Testis (tissue), 3 donors: Measurements from ENCODE around the gene KRT8. TPM values are rescaled to one million over a fixed set of nuclear protein-coding genes. Genes with fewer than 3 reads are reported as not detected.

Experiments
- DNase-seq: peaks from one replicate; pipeline ENCODE4 v3.0.0-alpha.2; 2019
- H3K27ac ChIP-seq, 2 donors: fragments of 200-600 bp; sonication (generic); one replicate each; pipeline ENCODE4 v1.5.1; 2019
- H3K27me3 ChIP-seq: fragments of 200-600 bp; sonication (generic); one replicate; pipeline ENCODE4 v1.5.1; 2019
- H3K36me3 ChIP-seq: fragments of 200-600 bp; sonication (generic); one replicate; pipeline ENCODE4 v1.5.1; 2017; ENCODE audit warnings: low read depth; ENCODE audit errors: missing control alignments
- H3K4me1 ChIP-seq: fragments of 200-600 bp; sonication (generic); one replicate; pipeline ENCODE4 v1.5.1; 2019
- H3K4me3 ChIP-seq, 2 donors: fragments of 200-600 bp; sonication (generic); one replicate each; pipeline ENCODE4 v1.5.1; 2017 to 2019
- H3K9me3 ChIP-seq: fragments of 200-600 bp; sonication (generic); one replicate; pipeline ENCODE4 v1.5.1; 2017
- CTCF ChIP-seq, 3 experiments: fragments of 450-650 bp in 2 of 3; fragments of 200-600 bp in 1 of 3; sonication (generic) in 1 of 3; IDR thresholded peaks; one replicate each; pipeline ENCODE4 v1.5.1; 2016 to 2019; ENCODE audit warnings: antibody characterized with exemption in 3 of 3, mild to moderate bottlenecking in 2 of 3, moderate library complexity in 1 of 3
- POLR2A ChIP-seq: fragments of 450-650 bp; IDR thresholded peaks from one replicate; pipeline ENCODE4 v1.6.1; 2017; ENCODE audit warnings: antibody characterized with exemption, mild to moderate bottlenecking, moderate library complexity
- WGBS, 2 donors: methylation state at CpG; one replicate each; pipeline ENCODE4 v1.1.5; 2018; 5-methylcytosine and 5-hydroxymethylcytosine counted together
- intact Hi-C: fragments of 100-400 bp; cut with DNase I; formaldehyde crosslinking; loops from one replicate; pipeline ENCODE4 v1.15.1; 2023; ENCODE audit warnings: low total_unique reads
- polyA plus RNA-seq: library from polyadenylated mRNA; stranded (reverse); fragments of 350-450 nt; fragmentation: Illumina TruSeq; extraction: RNeasy Lipid Tissue Mini Kit (QIAGEN cat#74804); gene quantifications from one replicate; pipeline ENCODE4 v1.2.3, GENCODE V29; 2014; ENCODE audit warnings: low read depth, low replicate concordance; ENCODE audit not compliant: insufficient read depth
- total RNA-seq, 2 donors: library from RNA; depleted of rRNA; stranded (reverse); fragments of >200 nt; gene quantifications; one replicate each; pipeline ENCODE4 v1.2.3, GENCODE V29; 2016

The KRT8 gene
- total and polyA plus RNA-seq, 3 donors from 2014 or later = 13.2 to 63.0 (median 14.6) TPM

DNA sequence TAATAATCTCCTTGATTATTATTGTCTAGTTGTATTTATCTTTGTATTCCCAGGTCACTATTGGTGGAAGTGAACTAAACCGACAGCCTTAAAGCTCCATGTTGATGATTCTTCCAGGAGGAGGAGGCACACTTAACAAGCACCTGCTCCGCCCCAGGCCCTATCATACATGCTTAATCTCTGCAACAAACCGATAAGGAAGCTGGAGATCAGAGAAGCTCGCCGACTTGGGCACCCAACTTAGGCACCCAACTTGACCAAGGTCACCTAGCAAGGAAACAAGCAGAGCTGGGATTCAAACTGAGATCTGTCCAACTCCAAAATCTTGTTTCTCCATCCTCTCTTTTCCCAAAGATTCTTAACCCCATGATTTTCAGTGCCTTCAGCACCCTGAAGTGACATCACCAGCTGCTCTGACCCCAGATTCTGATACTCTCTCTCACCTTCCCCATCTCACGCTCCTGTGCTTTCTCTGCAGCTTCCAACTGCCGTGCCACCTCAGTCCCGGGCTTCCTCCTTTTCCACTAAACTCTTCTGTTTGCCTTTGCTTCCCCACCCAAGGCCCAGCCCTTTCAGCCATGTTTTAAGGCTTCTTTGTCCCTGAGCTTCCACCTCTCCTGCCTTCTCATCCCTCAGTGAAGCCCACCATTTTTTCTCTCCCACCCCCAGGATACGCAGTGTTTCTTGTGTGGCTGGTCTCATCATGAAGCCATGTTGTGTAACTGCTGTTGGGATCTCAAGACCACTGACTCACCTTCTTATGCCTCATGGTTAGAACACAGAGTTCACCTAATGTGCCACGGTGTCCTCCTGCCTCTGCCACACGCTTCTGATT, 37.4 kb upstream of the KRT8 start:
- Histone ChIP-seq H3K4me3 (no peak overlapping the region), H3K4me1 (peaks cover 14% of the 10 kb centered on the region), H3K27ac (no peak overlapping the region), H3K36me3 (no peaks in the 10 kb centered on the region), H3K9me3 (no peaks in the 10 kb centered on the region), H3K27me3 (no peaks in the 10 kb centered on the region)
- WGBS, 2 donors = 89 to 91% methylated on average over 11 of the region's 11 CpGs
- intact Hi-C loops = no loop called here
- DNase-seq = no peak
- no peak for TF ChIP-seq POLR2A
- TF ChIP-seq CTCF (IDR thresholded peaks at IDR 0.05) = no peak

DNA sequence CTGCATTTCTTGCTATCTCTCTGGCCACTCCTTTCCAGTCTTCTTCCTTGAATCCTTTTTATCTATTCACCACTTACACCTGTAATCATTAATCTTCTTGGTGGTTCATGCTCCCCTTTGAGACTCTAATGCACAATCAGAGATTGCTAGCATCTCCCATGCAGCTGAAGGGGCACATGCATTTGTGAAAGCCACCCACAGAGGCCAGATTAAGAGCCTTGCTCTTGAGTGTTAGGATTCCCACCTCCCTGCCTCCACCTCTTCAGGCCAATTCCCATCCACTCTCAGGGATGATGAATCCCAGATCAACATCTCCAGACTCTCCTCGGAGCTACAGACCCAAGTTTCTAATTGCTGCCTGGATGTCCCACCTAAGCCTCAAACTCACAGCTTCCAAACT, 24.7 kb upstream of the KRT8 start:
- Histone ChIP-seq H3K36me3 (no peaks in the 10 kb centered on the region), H3K4me1 (peaks cover 3% of the 10 kb centered on the region), H3K27ac (no peak overlapping the region), H3K9me3 (no peaks in the 10 kb centered on the region), H3K4me3 (no peak overlapping the region), H3K27me3 (no peaks in the 10 kb centered on the region)
- no peak for DNase-seq
- intact Hi-C loops = no loop called here
- TF ChIP-seq POLR2A (no peak), CTCF (IDR thresholded peaks at IDR 0.05) (no peak)
- 43 to 67% methylated on average over 1 of the region's 1 CpG for WGBS, 2 donors

DNA sequence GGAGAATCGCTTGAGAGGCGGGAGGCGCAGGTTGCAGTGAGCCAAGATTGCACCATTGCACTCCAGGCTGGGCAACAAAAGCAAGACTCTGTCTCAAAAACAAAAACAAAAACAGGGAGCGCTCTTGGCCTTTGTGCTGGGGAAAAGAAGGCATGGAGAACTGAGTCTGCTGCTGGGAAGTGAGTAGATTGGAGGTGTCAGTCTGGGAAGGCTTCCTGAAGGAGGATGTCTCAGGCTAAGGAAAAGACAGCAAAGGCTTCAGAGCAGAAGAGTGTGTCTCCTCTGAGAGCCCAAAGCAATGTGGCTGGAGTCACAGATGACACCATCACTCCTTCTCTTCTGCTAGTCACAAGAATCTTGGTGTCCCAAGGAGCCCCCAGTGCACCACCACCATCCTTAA, 23.1 kb upstream of the KRT8 start:
- TF ChIP-seq POLR2A = no peak
- no peak for TF ChIP-seq CTCF (IDR thresholded peaks at IDR 0.05)
- 90 to 97% methylated on average over 4 of the region's 4 CpGs for WGBS, 2 donors
- no peaks in the 10 kb centered on the region for H3K9me3 ChIP-seq
- H3K36me3 ChIP-seq = no peaks in the 10 kb centered on the region
- intact Hi-C loops = no loop called here
- no peak for DNase-seq
- peaks cover 3% of the 10 kb centered on the region for H3K4me1 ChIP-seq
- H3K4me3 ChIP-seq = no peak overlapping the region
- H3K27ac ChIP-seq = no peak overlapping the region
- no peaks in the 10 kb centered on the region for H3K27me3 ChIP-seq

DNA sequence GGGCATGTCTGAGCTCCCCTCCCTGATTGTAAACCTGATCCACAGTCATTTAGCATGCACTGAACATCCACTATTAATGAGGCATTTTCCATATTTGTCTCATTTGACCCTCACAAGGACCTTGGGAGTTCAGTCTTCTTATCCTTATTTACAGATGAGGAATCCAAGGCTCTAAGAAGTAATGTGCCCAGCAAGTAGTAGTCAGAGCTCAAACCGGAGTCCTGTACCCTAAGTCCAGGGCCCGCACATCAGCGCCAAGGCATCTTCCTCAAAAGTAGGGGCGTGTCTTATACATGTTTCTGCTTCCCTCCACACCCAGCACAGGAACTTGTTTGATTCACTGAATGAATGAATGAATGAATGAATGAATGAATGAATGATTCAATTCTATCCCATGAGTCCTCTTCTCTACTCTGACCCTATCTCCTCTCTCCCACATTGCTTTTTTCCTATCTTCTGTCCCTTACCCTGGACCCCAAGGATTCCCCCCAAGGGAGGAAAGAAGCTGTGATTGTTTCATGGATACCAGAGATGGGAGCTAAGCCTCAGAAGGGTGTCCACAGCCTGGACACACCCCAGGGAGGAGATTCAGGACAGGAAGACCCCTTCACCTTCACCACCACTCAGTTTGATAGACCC, 21.8 kb upstream of the KRT8 start:
- Histone ChIP-seq H3K27ac (no peak overlapping the region), H3K36me3 (no peaks in the 10 kb centered on the region), H3K4me3 (no peak overlapping the region), H3K27me3 (no peaks in the 10 kb centered on the region), H3K4me1 (peaks cover 3% of the 10 kb centered on the region), H3K9me3 (no peaks in the 10 kb centered on the region)
- DNase-seq = no peak
- TF ChIP-seq POLR2A (no peak), CTCF (IDR thresholded peaks at IDR 0.05) (no peak)
- intact Hi-C loops = no loop called here
- 84 to 89% methylated on average over 4 of the region's 4 CpGs for WGBS, 2 donors
